Body of pancreas (tissue), 4 donors: ENCODE measurements around the gene TRERF1. TPM values are rescaled to one million over a fixed set of nuclear protein-coding genes. Genes with fewer than 3 reads are reported as not detected.

Experiments used
- ATAC-seq: fragments of 150-250 bp; one replicate; pipeline ENCODE4 v1.9.1; 2016
- DNase-seq, 4 donors: peaks; one replicate each; pipeline ENCODE4 v3.0.0-alpha.2; 2019
- H3K27ac ChIP-seq, 4 donors: fragments of 200-600 bp; sonication (generic); 1 replicate in 3 of 4; 2 replicates in 1 of 4; pipeline versions ENCODE4 v1.5.1 to v1.6.1; 2016 to 2019; ENCODE audit warnings: mild to moderate bottlenecking in 1 of 4, mixed read lengths in 1 of 4, moderate library complexity in 1 of 4
- H3K27me3 ChIP-seq, 2 donors: fragments of 200-600 bp; sonication (generic); one replicate each; pipeline ENCODE4 v1.6.0; 2016; ENCODE audit warnings: mild to moderate bottlenecking in 1 of 2
- H3K36me3 ChIP-seq, 2 donors: fragments of 200-600 bp; sonication (generic); replicated peaks in 1 of 2; 2 replicates each; pipeline ENCODE4 v1.5.1; 2016; ENCODE audit warnings: low read depth in 2 of 2; ENCODE audit not compliant: insufficient read depth in 1 of 2
- H3K4me1 ChIP-seq: fragments of 200-600 bp; sonication (generic); one replicate; pipeline ENCODE4 v1.6.0; 2016
- H3K4me3 ChIP-seq, 2 donors: fragments of 200-600 bp; sonication (generic); 1 replicate in 1 of 2; 2 replicates in 1 of 2; pipeline ENCODE4 v1.5.1; 2016 to 2019
- H3K9me3 ChIP-seq, 3 donors: fragments of 200-600 bp; sonication (generic); 1 replicate in 2 of 3; 2 replicates in 1 of 3; pipeline ENCODE4 v1.5.1; 2016
- POLR2A ChIP-seq, 3 donors: fragments of 450-650 bp; IDR thresholded peaks; one replicate each; pipeline ENCODE4 v1.6.1; 2016; ENCODE audit warnings: antibody characterized with exemption in 3 of 3, mild to moderate bottlenecking in 2 of 3
- WGBS, 2 donors: methylation state at CpG; one replicate each; pipeline ENCODE4 v1.1.5; 2017; 5-methylcytosine and 5-hydroxymethylcytosine counted together
- intact Hi-C: fragments of 100-400 bp; cut with DNase I; formaldehyde crosslinking; loops from one replicate; pipeline ENCODE4 v1.15.1; 2023
- total RNA-seq, 2 donors: library from RNA; depleted of rRNA; stranded (reverse); fragments of >200 nt; gene quantifications; one replicate each; pipeline ENCODE4 v1.1.0, GENCODE V29; 2016
- TF ChIP-seq, protein P1 (sequence below), 7 experiments: fragments of 450-650 bp in 4 of 7; fragments of 200-600 bp in 3 of 7; sonication (generic) in 3 of 7; IDR thresholded peaks; one replicate each; pipeline ENCODE4 v1.5.1; 2016 to 2019; ENCODE audit warnings: antibody characterized with exemption in 7 of 7

TRERF1 gene
- total RNA-seq, 2 donors from 2014 or later, result 2.3 to 3.4 TPM

- Histone ChIP-seq H3K27me3 (no peaks in the 10 kb centered on the region), H3K27ac (no peak overlapping the region), H3K36me3 (no peaks in the 10 kb centered on the region), H3K4me1 (peaks cover 13% of the 10 kb centered on the region), H3K4me3 (no peak overlapping the region), H3K9me3 (no peaks in the 10 kb centered on the region)
- TF ChIP-seq POLR2A (IDR thresholded peaks at IDR 0.05), result no peak
- TF ChIP-seq, protein P1, sequence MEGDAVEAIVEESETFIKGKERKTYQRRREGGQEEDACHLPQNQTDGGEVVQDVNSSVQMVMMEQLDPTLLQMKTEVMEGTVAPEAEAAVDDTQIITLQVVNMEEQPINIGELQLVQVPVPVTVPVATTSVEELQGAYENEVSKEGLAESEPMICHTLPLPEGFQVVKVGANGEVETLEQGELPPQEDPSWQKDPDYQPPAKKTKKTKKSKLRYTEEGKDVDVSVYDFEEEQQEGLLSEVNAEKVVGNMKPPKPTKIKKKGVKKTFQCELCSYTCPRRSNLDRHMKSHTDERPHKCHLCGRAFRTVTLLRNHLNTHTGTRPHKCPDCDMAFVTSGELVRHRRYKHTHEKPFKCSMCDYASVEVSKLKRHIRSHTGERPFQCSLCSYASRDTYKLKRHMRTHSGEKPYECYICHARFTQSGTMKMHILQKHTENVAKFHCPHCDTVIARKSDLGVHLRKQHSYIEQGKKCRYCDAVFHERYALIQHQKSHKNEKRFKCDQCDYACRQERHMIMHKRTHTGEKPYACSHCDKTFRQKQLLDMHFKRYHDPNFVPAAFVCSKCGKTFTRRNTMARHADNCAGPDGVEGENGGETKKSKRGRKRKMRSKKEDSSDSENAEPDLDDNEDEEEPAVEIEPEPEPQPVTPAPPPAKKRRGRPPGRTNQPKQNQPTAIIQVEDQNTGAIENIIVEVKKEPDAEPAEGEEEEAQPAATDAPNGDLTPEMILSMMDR (IDR thresholded peaks at IDR 0.05), result no peak
- DNase-seq (no peak), ATAC-seq (no peak)
- intact Hi-C loops, result no loop called here
- 82 to 93% methylated on average over 3 to 9 of the region's 9 CpGs for WGBS, 2 donors
Observed at GRCh38 chr6:42254505-42254904, 197.2 kb downstream of the TRERF1 start.

DNA sequence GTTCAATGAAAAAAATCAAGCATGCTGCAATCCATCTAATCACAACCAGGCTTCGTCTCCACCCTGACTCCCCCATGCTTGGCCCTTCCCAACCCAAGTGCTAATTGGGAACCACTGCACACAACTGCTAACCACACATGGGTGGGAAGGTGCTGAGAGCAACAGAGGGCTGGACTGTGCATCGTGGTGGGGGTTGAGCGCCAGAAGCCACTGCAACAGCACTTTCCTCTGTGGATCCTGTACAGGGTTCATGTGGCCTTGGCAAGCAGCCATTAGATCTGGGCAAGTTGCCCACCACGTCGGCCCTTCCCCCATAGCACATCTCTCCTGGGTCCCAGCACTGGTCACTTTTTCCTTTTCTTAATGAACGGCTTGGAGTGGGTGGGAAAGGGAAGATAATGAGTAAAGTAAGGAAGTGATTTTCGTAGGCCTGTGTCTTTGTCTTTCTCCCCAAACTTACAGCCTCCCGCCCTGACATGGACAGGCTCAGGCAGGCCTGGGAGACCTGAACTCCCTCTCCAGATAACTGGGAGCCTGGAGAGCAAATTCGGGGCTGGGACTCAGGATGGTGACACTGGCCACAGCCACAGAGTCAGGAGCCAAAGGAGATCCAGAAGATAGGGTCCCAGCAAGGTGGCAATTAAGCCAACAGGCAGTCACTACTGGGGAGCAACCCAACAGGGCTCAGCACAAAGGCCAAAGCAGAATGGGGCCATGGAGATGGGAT lies 199.7 kb downstream of the TRERF1 start:
- peaks cover 13% of the 10 kb centered on the region for H3K4me1 ChIP-seq
- 21 to 23% methylated on average over 8 to 9 of the region's 9 CpGs for WGBS, 2 donors
- DNase-seq, result peak; percentile 68 to 78 (median 70)
- intact Hi-C loops, result no loop called here
- H3K27ac ChIP-seq, result peak overlapping the region in 1 of 4 donors; percentile 27
- peak; percentile 56 for ATAC-seq
- H3K4me3 ChIP-seq, result no peak overlapping the region
- no peaks in the 10 kb centered on the region for H3K9me3 ChIP-seq
- no peaks in the 10 kb centered on the region for H3K27me3 ChIP-seq
- no peaks in the 10 kb centered on the region for H3K36me3 ChIP-seq
- TF ChIP-seq, protein P1 (IDR thresholded peaks at IDR 0.05), result no peak
- no peak for TF ChIP-seq POLR2A (IDR thresholded peaks at IDR 0.05)

DNA sequence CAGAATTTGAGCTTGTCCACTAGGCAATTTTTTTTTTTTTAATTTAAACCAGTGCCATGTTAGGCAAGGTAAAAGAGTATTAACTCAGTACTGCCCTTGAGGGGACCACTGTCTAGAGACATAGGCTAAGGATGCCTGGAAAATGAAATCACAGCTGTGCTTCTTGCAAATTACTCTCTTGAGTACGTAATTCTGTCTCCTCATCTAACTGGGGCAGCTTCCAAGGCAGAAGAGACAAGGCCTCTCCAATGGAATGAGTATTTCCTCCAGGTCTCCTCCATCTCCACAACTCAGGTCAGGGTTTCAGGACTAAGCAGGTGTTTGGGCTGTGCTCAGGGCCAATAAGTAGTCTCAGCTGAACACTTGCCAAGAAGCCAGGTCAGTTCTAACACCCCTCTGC lies 200.2 kb downstream of the TRERF1 start:
- intact Hi-C loops, result no loop called here
- Histone ChIP-seq H3K27ac (no peak overlapping the region), H3K36me3 (no peaks in the 10 kb centered on the region), H3K27me3 (no peaks in the 10 kb centered on the region), H3K9me3 (no peaks in the 10 kb centered on the region), H3K4me1 (peaks cover 13% of the 10 kb centered on the region), H3K4me3 (no peak overlapping the region)
- ATAC-seq (peak; percentile 46), DNase-seq (no peak)
- 83 to 87% methylated on average over 1 of the region's 1 CpG for WGBS, 2 donors
- TF ChIP-seq, protein P1 (IDR thresholded peaks at IDR 0.05), result no peak
- no peak for TF ChIP-seq POLR2A (IDR thresholded peaks at IDR 0.05)

DNA sequence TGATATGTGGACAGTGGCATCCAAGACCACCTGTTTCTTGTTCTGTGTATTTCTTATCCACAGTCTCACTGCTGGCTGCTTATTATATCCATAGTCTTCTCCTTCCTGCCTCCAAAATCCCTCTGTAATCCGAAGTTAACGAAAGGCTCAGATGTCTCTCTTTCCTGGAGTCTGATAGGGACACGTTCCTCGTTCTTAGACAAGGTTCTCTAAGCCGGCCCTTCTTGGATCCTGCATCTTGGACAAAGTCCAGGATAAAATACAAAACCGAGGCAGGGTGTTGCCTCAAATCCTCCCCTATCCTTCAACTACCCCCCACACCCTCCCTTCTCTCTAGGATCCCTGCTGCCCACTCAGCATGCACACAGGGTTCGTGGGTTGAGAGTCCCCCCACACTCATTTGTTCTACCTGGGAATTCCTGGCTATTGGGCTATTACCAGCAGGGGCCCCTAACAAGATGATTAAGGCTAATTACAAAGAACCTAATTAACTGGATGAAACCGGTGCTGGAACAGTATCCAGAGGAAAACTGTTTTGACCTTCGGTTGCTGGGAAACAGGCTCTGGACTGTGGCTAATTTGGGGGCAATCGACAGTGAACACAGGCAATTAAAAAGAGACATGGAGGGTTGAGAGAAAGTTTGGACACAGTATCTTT lies 201.3 kb downstream of the TRERF1 start:
- intact Hi-C loops, result no loop called here
- no peak for DNase-seq

More for the DNA sequence above, 201.3 kb downstream of the TRERF1 start:
- Histone ChIP-seq H3K4me3 (no peak overlapping the region), H3K27ac (no peak overlapping the region), H3K9me3 (no peaks in the 10 kb centered on the region), H3K4me1 (peaks cover 13% of the 10 kb centered on the region), H3K27me3 (no peaks in the 10 kb centered on the region), H3K36me3 (no peaks in the 10 kb centered on the region)
- 79 to 85% methylated on average over 10 of the region's 10 CpGs for WGBS, 2 donors
- ATAC-seq, result no peak
- TF ChIP-seq POLR2A (IDR thresholded peaks at IDR 0.05), result no peak
- TF ChIP-seq, protein P1 (IDR thresholded peaks at IDR 0.05), result no peak
